ENCODE measurements around the gene SAMD1.

- TF ChIP-seq CTCF (IDR thresholded peaks at IDR 0.05) (no peak), EP300 (IDR thresholded peaks at IDR 0.05) (no peak), POLR2A (IDR thresholded peaks at IDR 0.05) (no peak)
Measured at GRCh38 chr19:14120497-14120780, 29.9 kb upstream of the SAMD1 start.

Data from sigmoid colon (tissue), 4 donors.